Fibroblast of lung (primary cell): ENCODE data around the gene ERFL. TPM values are rescaled to one million over a fixed set of nuclear protein-coding genes. Genes with fewer than 3 reads are reported as not detected.

Experiments
- DNase-seq, 2 donors: peaks; one replicate each; pipeline versions ENCODE4 v3.0.0 to v3.0.0-alpha.2; 2010; ENCODE audit warnings: low read depth in 2 of 2
- H2AFZ ChIP-seq: 2 replicates; pipeline ENCODE4 v1.5.1; 2012; ENCODE audit warnings: low read length, control low read depth, inconsistent platforms
- H3K27ac ChIP-seq: 2 replicates; pipeline ENCODE4 v1.5.1; 2011; ENCODE audit warnings: low read length, control low read depth; ENCODE audit not compliant: insufficient read depth
- H3K27me3 ChIP-seq: 2 replicates; pipeline ENCODE4 v1.5.1; 2011; ENCODE audit warnings: mild to moderate bottlenecking, low read length; ENCODE audit not compliant: control insufficient read depth, insufficient read depth
- H3K36me3 ChIP-seq: 2 replicates; pipeline ENCODE4 v1.5.1; 2011; ENCODE audit warnings: low read length; ENCODE audit not compliant: control insufficient read depth, insufficient read depth
- H3K4me1 ChIP-seq: 2 replicates; pipeline ENCODE4 v1.5.1; 2011; ENCODE audit warnings: low read length; ENCODE audit not compliant: control insufficient read depth, insufficient read depth; ENCODE audit errors: extremely low read depth
- H3K4me2 ChIP-seq: 2 replicates; pipeline ENCODE4 v1.5.1; 2011; ENCODE audit warnings: low read length, control low read depth; ENCODE audit not compliant: insufficient read depth; ENCODE audit errors: extremely low read depth
- H3K4me3 ChIP-seq, 4 experiments: fragments of 200-600 bp in 1 of 4; sonication (generic) in 1 of 4; replicated peaks in 1 of 4; 2 replicates each; pipeline ENCODE4 v1.5.1; 2011 to 2016; ENCODE audit warnings: low read length in 4 of 4, low read depth in 3 of 4, mild to moderate bottlenecking in 3 of 4, control low read depth in 2 of 4, inconsistent platforms in 1 of 4, mixed read lengths in 1 of 4; ENCODE audit not compliant: insufficient read depth in 1 of 4; ENCODE audit errors: control extremely low read depth in 1 of 4
- H3K79me2 ChIP-seq: 2 replicates; pipeline ENCODE4 v1.5.1; 2012; ENCODE audit warnings: mild to moderate bottlenecking, low read length, inconsistent platforms; ENCODE audit not compliant: control insufficient read depth, insufficient read depth
- H3K9ac ChIP-seq: 2 replicates; pipeline ENCODE4 v1.5.1; 2011; ENCODE audit warnings: mild to moderate bottlenecking, low read length, control low read depth; ENCODE audit not compliant: insufficient read depth
- H3K9me3 ChIP-seq: 2 replicates; pipeline ENCODE4 v1.5.1; 2012; ENCODE audit warnings: low read depth, low read length; ENCODE audit not compliant: control insufficient read depth, insufficient read depth
- H4K20me1 ChIP-seq: 2 replicates; pipeline ENCODE4 v1.5.1; 2011; ENCODE audit warnings: low read length; ENCODE audit not compliant: control insufficient read depth, insufficient read depth; ENCODE audit errors: extremely low read depth
- EZH2 ChIP-seq: IDR thresholded peaks from 2 replicates; pipeline ENCODE4 v1.5.1; 2012; ENCODE audit warnings: low read length, control low read depth, mild to moderate bottlenecking; ENCODE audit errors: missing control alignments
- polyA plus RNA-seq, 2 donors: library from polyadenylated mRNA; depleted of rRNA in 1 of 2; stranded (reverse) in 1 of 2; unstranded in 1 of 2; fragments of >200 nt; gene quantifications; 2 replicates each; pipeline ENCODE4 v1.2.1, GENCODE V29; 2011 to 2012; ENCODE audit warnings: missing spikeins in 1 of 2
- total RNA-seq: library from RNA; depleted of rRNA; stranded (reverse); fragments of >200 nt; gene quantifications from 2 replicates; pipeline ENCODE4 v1.2.1, GENCODE V29; 2014
- TF ChIP-seq, protein P1 (sequence below), 2 donors: IDR thresholded peaks in 1 of 2; conservative IDR thresholded peaks in 1 of 2; 1 replicate in 1 of 2; 2 replicates in 1 of 2; pipeline ENCODE4 v1.5.1; 2011 to 2012; ENCODE audit warnings: low read length in 2 of 2, control low read depth in 1 of 2, inconsistent platforms in 1 of 2, low read depth in 1 of 2, mild to moderate bottlenecking in 1 of 2

The ERFL gene
- total and polyA plus RNA-seq, 2 donors (not counting 1 experiment from before 2014, with no cell fraction given), result under 0.01 to 0.03 TPM

DNA sequence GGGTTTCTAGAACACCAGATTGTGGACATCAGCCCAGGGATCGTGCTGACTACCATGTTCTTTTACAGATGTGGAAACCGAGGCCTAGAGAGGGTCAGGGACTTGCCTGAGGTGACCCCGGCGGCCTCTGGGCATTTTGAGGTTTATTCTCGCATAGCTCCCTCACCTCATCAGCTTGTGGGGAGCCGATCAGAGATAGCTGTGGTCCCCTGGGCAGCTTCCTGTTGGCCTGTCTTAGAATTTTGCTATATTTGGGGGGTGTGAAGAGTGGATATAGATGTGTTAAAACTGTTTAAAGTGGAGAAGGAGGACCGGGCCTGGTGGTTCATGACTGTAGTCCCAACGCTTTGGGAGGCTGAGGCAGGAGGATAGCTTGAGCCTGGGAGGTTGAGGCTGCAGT lies 38.4 kb downstream of the ERFL start:
- Histone ChIP-seq H3K9ac (no peak overlapping the region), H3K4me2 (no peak overlapping the region), H3K27me3 (no peaks in the 10 kb centered on the region), H3K27ac (no peak overlapping the region), H3K9me3 (no peaks in the 10 kb centered on the region), H3K79me2 (peaks cover 25% of the 10 kb centered on the region), H3K4me3 (no peak overlapping the region), H3K4me1 (peaks cover 7% of the 10 kb centered on the region), H3K36me3 (peaks cover 32% of the 10 kb centered on the region), H4K20me1 (no peaks in the 10 kb centered on the region), H2AFZ (no peak overlapping the region)
- TF ChIP-seq EZH2, result no peak
- TF ChIP-seq, protein P1, sequence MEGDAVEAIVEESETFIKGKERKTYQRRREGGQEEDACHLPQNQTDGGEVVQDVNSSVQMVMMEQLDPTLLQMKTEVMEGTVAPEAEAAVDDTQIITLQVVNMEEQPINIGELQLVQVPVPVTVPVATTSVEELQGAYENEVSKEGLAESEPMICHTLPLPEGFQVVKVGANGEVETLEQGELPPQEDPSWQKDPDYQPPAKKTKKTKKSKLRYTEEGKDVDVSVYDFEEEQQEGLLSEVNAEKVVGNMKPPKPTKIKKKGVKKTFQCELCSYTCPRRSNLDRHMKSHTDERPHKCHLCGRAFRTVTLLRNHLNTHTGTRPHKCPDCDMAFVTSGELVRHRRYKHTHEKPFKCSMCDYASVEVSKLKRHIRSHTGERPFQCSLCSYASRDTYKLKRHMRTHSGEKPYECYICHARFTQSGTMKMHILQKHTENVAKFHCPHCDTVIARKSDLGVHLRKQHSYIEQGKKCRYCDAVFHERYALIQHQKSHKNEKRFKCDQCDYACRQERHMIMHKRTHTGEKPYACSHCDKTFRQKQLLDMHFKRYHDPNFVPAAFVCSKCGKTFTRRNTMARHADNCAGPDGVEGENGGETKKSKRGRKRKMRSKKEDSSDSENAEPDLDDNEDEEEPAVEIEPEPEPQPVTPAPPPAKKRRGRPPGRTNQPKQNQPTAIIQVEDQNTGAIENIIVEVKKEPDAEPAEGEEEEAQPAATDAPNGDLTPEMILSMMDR (conservative IDR thresholded peaks at IDR 0.05 in 1 of 2, IDR thresholded peaks at IDR 0.05 in 1 of 2; ENCODE audit: low read depth in 1 of 2, low read length in 2 of 2), result no peak
- no peak for DNase-seq

DNA sequence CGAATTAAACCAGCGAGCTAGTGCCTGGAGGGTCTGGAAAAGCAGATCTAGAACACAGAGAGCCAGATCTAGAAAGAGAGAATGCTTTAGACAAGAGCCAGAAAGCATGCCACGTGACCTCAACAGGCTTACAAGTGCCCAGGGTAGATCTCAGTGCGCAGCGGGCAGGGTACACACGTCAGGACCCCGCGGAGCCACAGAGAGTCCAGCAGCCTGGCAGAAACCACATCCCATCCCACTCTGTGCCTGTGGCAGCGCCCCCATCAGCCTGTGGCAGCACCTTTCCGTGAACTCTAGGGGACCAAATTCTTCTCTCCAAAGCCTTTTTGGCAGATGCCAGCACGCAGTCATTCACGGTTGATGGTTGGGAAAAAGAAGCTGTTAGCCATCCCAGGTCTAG lies 39.3 kb downstream of the ERFL start:
- H3K27ac ChIP-seq, result no peak overlapping the region
- peaks cover 27% of the 10 kb centered on the region for H3K36me3 ChIP-seq
- H2AFZ ChIP-seq, result no peak overlapping the region
- TF ChIP-seq, protein P1 (conservative IDR thresholded peaks at IDR 0.05 in 1 of 2, IDR thresholded peaks at IDR 0.05 in 1 of 2; ENCODE audit: low read depth in 1 of 2, low read length in 2 of 2), result no peak
- TF ChIP-seq EZH2, result no peak
- no peaks in the 10 kb centered on the region for H4K20me1 ChIP-seq
- H3K4me2 ChIP-seq, result no peak overlapping the region
- no peaks in the 10 kb centered on the region for H3K9me3 ChIP-seq
- H3K27me3 ChIP-seq, result no peaks in the 10 kb centered on the region
- peaks cover 9% of the 10 kb centered on the region for H3K4me1 ChIP-seq
- H3K4me3 ChIP-seq, result no peak overlapping the region
- H3K79me2 ChIP-seq, result peaks cover 32% of the 10 kb centered on the region
- no peak for DNase-seq
- H3K9ac ChIP-seq, result no peak overlapping the region

DNA sequence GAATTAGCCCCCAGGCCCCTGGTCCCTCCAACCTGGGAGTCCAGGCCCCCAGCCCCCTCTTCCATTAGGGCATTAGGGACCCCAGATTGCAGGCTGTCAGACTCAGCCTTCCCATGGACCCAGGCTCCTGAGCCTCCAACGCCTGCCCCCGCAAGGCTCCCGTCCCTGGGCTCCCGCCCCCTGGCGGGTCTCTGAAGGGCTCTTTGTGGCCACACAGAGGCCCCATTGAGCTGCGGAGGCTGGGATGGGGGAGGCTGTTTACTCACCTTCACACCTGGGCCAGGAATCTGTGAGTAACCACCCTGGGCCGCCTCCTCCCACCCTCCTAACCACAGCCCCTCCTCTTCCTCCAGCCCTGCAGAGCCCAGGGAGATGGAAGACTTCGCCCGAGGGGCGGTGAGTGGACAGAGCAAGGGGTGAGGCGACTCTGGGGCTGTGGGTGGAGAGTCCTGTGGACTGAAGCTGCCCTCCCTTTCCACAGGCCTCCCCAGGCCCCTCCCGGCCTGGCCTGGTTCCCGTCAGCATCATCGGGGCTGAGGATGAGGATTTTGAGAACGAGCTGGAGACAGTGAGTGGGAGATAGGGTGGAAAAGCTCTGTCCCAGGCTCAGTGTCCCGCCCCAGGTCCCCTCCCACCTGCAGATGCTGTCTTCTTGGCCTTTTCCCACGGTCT lies 40.4 kb downstream of the ERFL start:
- Histone ChIP-seq H3K9ac (no peak overlapping the region), H2AFZ (no peak overlapping the region), H4K20me1 (no peaks in the 10 kb centered on the region), H3K9me3 (no peaks in the 10 kb centered on the region), H3K4me1 (peaks cover 9% of the 10 kb centered on the region), H3K27me3 (no peaks in the 10 kb centered on the region), H3K4me2 (no peak overlapping the region), H3K4me3 (no peak overlapping the region), H3K27ac (no peak overlapping the region), H3K79me2 (peaks cover 32% of the 10 kb centered on the region), H3K36me3 (peaks cover 26% of the 10 kb centered on the region)
- TF ChIP-seq, protein P1 (conservative IDR thresholded peaks at IDR 0.05 in 1 of 2, IDR thresholded peaks at IDR 0.05 in 1 of 2; ENCODE audit: low read depth in 1 of 2, low read length in 2 of 2), result no peak
- no peak for TF ChIP-seq EZH2
- DNase-seq, result peak in 1 of 2 donors; percentile 90
